SU-DHL-6 (cell line): ENCODE measurements around the gene DMD.
A peak's percentile ranks its signal among the peaks of the same experiment; 100 is the strongest.

Source experiments
- H2AFZ ChIP-seq: fragments of 200-600 bp; sonication (generic); 2 replicates; pipeline ENCODE4 v1.6.1; 2014; ENCODE audit warnings: low read depth, mild to moderate bottlenecking, moderate library complexity, mixed read lengths, antibody characterized with exemption, low read length; ENCODE audit not compliant: severe bottlenecking
- H3F3A ChIP-seq: fragments of 200-600 bp; shearing (Covaris generic); 2 replicates; pipeline ENCODE4 v1.6.0; 2016; ENCODE audit warnings: antibody characterized with exemption, mild to moderate bottlenecking; ENCODE audit not compliant: insufficient read depth
- H3K27ac ChIP-seq: fragments of 200-600 bp; sonication (generic); 2 replicates; pipeline ENCODE4 v1.5.1; 2016; ENCODE audit warnings: low read depth, mild to moderate bottlenecking, low read length, moderate library complexity, mixed read lengths
- H3K27me3 ChIP-seq: fragments of 200-600 bp; sonication (generic), shearing (Covaris generic); 2 replicates; pipeline ENCODE4 v1.6.0; 2014; ENCODE audit warnings: mild to moderate bottlenecking, low read length
- H3K36me3 ChIP-seq: fragments of 200-600 bp; sonication (generic); 2 replicates; pipeline ENCODE4 v1.6.1; 2014; ENCODE audit warnings: mild to moderate bottlenecking, low read length, mixed read lengths
- H3K4me2 ChIP-seq: fragments of 300-600, 200-600 bp; shearing (Covaris generic), sonication (generic); 2 replicates; pipeline ENCODE4 v1.6.0; 2014; ENCODE audit warnings: low read length, low read depth, mild to moderate bottlenecking; ENCODE audit not compliant: poor library complexity, severe bottlenecking
- H3K4me3 ChIP-seq: fragments of 200-600 bp; sonication (generic); 2 replicates; pipeline ENCODE4 v1.5.1; 2014; ENCODE audit warnings: antibody characterized with exemption, low read length, mild to moderate bottlenecking, mixed read lengths; ENCODE audit not compliant: insufficient read depth, poor library complexity, severe bottlenecking
- H3K79me2 ChIP-seq: fragments of 200-600 bp; sonication (generic); 2 replicates; pipeline ENCODE4 v1.6.1; 2014; ENCODE audit warnings: mild to moderate bottlenecking, low read length, moderate library complexity; ENCODE audit not compliant: insufficient read depth
- H3K9ac ChIP-seq: fragments of 200-600 bp; sonication (generic); 2 replicates; pipeline ENCODE4 v1.7.0; 2014; ENCODE audit warnings: mild to moderate bottlenecking, low read length
- H3K9me2 ChIP-seq: fragments of 200-600 bp; sonication (generic); replicated peaks from 2 replicates; pipeline ENCODE4 v1.6.1; 2014; ENCODE audit warnings: low read length; ENCODE audit not compliant: insufficient read depth
- H3K9me3 ChIP-seq: fragments of 200-600 bp; sonication (generic); 2 replicates; pipeline ENCODE4 v1.6.1; 2014; ENCODE audit warnings: low read length, mixed read lengths; ENCODE audit not compliant: insufficient read depth
- H4K20me1 ChIP-seq: fragments of 200-600 bp; sonication (generic); 2 replicates; pipeline ENCODE4 v1.6.1; 2014; ENCODE audit warnings: low read depth, mild to moderate bottlenecking, antibody characterized with exemption, low read length, moderate library complexity, mixed read lengths
- EZH2phosphoT487 ChIP-seq: fragments of 200-600 bp; sonication (generic), shearing (Covaris generic); conservative IDR thresholded peaks from 2 replicates; pipeline ENCODE4 v1.6.1; 2018; ENCODE audit warnings: mild to moderate bottlenecking, antibody characterized with exemption, low read length, moderate library complexity, mixed read lengths
- TF ChIP-seq, protein P1 (sequence below): fragments of 200-600 bp; sonication (generic); IDR thresholded peaks from one replicate; pipeline ENCODE4 v1.5.1; 2017; ENCODE audit warnings: antibody characterized with exemption, mild to moderate bottlenecking, low read length, moderate library complexity; ENCODE audit not compliant: insufficient read depth, poor library complexity, severe bottlenecking

DMD gene

DNA sequence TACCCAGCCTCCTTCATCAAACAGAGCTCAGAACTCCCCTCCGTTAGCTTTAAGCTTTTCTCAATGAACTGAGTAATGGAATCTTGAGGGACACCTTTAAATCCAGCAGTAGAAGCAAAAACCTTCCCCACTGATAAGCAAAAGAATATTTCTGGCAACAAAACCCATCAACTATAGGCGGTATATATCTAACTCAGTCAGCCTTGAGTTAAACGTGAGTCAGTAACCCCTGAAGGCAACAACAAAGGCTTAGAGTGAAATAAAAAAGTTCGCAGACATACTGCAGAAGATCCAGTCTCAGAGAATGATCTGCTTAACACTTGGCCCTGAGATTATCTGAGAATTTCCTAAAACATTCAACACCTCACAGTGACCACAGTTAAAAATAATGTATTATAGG is 77.2 kb downstream of the DMD start:
- Histone ChIP-seq H4K20me1 (no peaks in the 10 kb centered on the region), H2AFZ (no peak overlapping the region), H3K9me3 (no peaks in the 10 kb centered on the region), H3K9ac (peak overlapping the region; percentile 78), H3F3A (peaks cover 50% of the 10 kb centered on the region), H3K36me3 (no peaks in the 10 kb centered on the region), H3K27ac (peak overlapping the region; percentile 100), H3K27me3 (no peaks in the 10 kb centered on the region), H3K79me2 (peaks cover 9% of the 10 kb centered on the region; the same call in 1 of the 2 replicates), H3K4me3 (no peak overlapping the region), H3K4me2 (peak overlapping the region; percentile 87), H3K9me2 (no peaks in the 10 kb centered on the region)
- TF ChIP-seq, protein P1, sequence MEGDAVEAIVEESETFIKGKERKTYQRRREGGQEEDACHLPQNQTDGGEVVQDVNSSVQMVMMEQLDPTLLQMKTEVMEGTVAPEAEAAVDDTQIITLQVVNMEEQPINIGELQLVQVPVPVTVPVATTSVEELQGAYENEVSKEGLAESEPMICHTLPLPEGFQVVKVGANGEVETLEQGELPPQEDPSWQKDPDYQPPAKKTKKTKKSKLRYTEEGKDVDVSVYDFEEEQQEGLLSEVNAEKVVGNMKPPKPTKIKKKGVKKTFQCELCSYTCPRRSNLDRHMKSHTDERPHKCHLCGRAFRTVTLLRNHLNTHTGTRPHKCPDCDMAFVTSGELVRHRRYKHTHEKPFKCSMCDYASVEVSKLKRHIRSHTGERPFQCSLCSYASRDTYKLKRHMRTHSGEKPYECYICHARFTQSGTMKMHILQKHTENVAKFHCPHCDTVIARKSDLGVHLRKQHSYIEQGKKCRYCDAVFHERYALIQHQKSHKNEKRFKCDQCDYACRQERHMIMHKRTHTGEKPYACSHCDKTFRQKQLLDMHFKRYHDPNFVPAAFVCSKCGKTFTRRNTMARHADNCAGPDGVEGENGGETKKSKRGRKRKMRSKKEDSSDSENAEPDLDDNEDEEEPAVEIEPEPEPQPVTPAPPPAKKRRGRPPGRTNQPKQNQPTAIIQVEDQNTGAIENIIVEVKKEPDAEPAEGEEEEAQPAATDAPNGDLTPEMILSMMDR = no peak
- TF ChIP-seq EZH2phosphoT487 = no peak

DNA sequence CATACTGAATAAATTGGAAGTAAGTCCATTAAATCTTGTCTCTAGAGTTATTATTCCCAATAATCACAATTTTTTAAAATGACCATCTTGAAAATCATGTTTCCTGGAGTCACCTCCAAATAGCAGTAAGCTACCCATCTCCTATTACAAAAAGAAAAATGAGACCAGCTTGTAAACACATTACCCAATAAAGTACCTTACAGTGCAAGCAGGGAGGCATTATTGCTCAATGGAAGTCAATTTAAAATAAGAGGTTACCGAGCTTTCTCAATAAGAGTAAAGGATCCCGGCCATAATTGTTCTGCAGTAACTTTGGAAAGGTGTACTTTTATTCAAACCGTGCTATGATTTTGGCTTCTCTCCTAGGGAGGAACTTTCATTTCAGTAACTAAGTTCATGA is 78.0 kb downstream of the DMD start:
- H3K9ac ChIP-seq = peak overlapping the region; percentile 78
- H3K27ac ChIP-seq = peak overlapping the region; percentile 100
- H3K4me3 ChIP-seq = no peak overlapping the region
- no peaks in the 10 kb centered on the region for H4K20me1 ChIP-seq
- H2AFZ ChIP-seq = no peak overlapping the region
- H3K36me3 ChIP-seq = no peaks in the 10 kb centered on the region
- no peaks in the 10 kb centered on the region for H3K27me3 ChIP-seq
- no peak for TF ChIP-seq EZH2phosphoT487
- TF ChIP-seq, protein P1 = no peak
- peak overlapping the region; percentile 87 for H3K4me2 ChIP-seq
- peaks cover 49% of the 10 kb centered on the region for H3F3A ChIP-seq
- peaks cover 6% of the 10 kb centered on the region; the same call in 1 of the 2 replicates for H3K79me2 ChIP-seq
- H3K9me3 ChIP-seq = no peaks in the 10 kb centered on the region
- no peaks in the 10 kb centered on the region for H3K9me2 ChIP-seq

DNA sequence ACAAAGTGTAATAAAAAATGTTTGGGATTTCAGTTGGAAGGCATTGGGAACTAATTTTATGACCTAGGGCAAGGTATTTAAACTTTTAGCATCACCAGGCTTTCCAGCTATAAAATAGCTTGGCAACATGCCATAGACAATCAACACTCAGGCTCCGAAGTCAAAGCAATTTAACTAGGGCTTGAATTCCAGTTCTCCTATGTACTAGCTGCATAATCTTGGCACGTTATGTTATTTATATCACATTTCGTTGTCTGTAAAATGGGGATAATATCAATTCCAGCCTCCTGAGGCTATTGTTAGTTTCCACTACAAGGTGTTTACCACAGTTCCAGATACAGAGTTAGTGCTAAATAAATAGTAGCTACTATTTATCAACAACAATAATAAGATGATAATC is 78.8 kb downstream of the DMD start:
- no peaks in the 10 kb centered on the region for H3K9me2 ChIP-seq
- H3K9me3 ChIP-seq = no peaks in the 10 kb centered on the region
- H3K79me2 ChIP-seq = peaks cover 6% of the 10 kb centered on the region; the same call in 1 of the 2 replicates
- peak overlapping the region; percentile 78 for H3K9ac ChIP-seq
- H2AFZ ChIP-seq = peak overlapping the region; percentile 43
- H3K36me3 ChIP-seq = no peaks in the 10 kb centered on the region
- H3K27me3 ChIP-seq = no peaks in the 10 kb centered on the region
- H4K20me1 ChIP-seq = no peaks in the 10 kb centered on the region
- no peak overlapping the region for H3K4me3 ChIP-seq
- peaks cover 49% of the 10 kb centered on the region for H3F3A ChIP-seq
- H3K27ac ChIP-seq = peak overlapping the region; percentile 100
- TF ChIP-seq, protein P1 = no peak
- TF ChIP-seq EZH2phosphoT487 = no peak
- H3K4me2 ChIP-seq = peak overlapping the region; percentile 87

DNA sequence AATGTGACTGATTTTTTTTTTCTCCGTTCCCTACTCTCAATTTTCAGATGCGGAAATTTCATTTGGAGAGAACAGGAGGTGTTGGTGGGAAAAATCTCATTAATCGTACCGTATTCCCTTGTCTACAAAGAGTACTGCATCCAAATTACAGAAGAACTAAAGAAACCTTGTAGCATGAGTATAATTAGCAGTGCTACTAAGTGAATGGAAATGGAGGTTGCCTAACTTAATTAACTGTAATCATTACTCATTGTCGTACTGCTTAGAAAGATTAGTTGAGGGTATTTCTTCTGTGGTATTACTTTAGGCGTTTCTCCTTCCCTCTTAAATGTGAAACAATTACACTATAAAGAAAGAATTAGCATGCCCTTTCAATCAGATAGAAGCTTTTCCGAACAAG is 81.7 kb downstream of the DMD start:
- H3K9me2 ChIP-seq = no peaks in the 10 kb centered on the region
- H3K4me3 ChIP-seq = peak overlapping the region; percentile 2
- peak overlapping the region; percentile 100 for H3K4me2 ChIP-seq
- no peaks in the 10 kb centered on the region for H4K20me1 ChIP-seq
- TF ChIP-seq EZH2phosphoT487 = no peak
- H3K9me3 ChIP-seq = no peaks in the 10 kb centered on the region
- peaks cover 48% of the 10 kb centered on the region for H3F3A ChIP-seq
- H3K9ac ChIP-seq = peak overlapping the region; percentile 60
- no peaks in the 10 kb centered on the region for H3K36me3 ChIP-seq
- H3K79me2 ChIP-seq = peaks cover 6% of the 10 kb centered on the region; the same call in 1 of the 2 replicates
- H2AFZ ChIP-seq = no peak overlapping the region
- no peaks in the 10 kb centered on the region for H3K27me3 ChIP-seq
- peak overlapping the region; percentile 100 for H3K27ac ChIP-seq
